Neural progenitor cell (in vitro differentiated cells): ENCODE measurements around the gene CD200R1L. TPM values are rescaled to one million over a fixed set of nuclear protein-coding genes. Genes with fewer than 3 reads are reported as not detected.

Experiments
- DNase-seq: peaks from one replicate; pipeline ENCODE4 v3.0.0-alpha.2; 2016; ENCODE audit warnings: low spot score
- H2AFZ ChIP-seq: fragments of 200-600 bp; sonication (generic); replicated peaks from 2 replicates; pipeline ENCODE4 v1.6.1; 2016; ENCODE audit warnings: antibody characterized with exemption
- H3F3A ChIP-seq: fragments of 200-600 bp; sonication (generic); 2 replicates; pipeline ENCODE4 v1.6.1; 2016; ENCODE audit warnings: antibody characterized with exemption, low read depth
- H3K27ac ChIP-seq: fragments of 200-600 bp; sonication (generic); 2 replicates; pipeline ENCODE4 v1.5.1; 2016; ENCODE audit warnings: mild to moderate bottlenecking
- H3K27me3 ChIP-seq: fragments of 200-600 bp; sonication (generic); 2 replicates; pipeline ENCODE4 v1.6.1; 2016; ENCODE audit warnings: mild to moderate bottlenecking, moderate library complexity
- H3K36me3 ChIP-seq: fragments of 200-600 bp; sonication (generic); 2 replicates; pipeline ENCODE4 v1.5.1; 2016
- H3K4me1 ChIP-seq: fragments of 200-600 bp; sonication (generic); 2 replicates; pipeline ENCODE4 v1.6.1; 2016; ENCODE audit warnings: mixed run types
- H3K4me2 ChIP-seq: fragments of 200-600 bp; sonication (generic); 2 replicates; pipeline ENCODE4 v1.6.1; 2016
- H3K4me3 ChIP-seq: fragments of 200-600 bp; sonication (generic); 2 replicates; pipeline ENCODE4 v1.5.1; 2016
- H3K79me2 ChIP-seq: fragments of 200-600 bp; sonication (generic); 2 replicates; pipeline ENCODE4 v1.6.1; 2016; ENCODE audit warnings: low read depth
- H3K9ac ChIP-seq: fragments of 200-600 bp; sonication (generic); 2 replicates; pipeline ENCODE4 v1.6.1; 2016
- H3K9me3 ChIP-seq: fragments of 200-600 bp; sonication (generic); 2 replicates; pipeline ENCODE4 v1.5.1; 2016; ENCODE audit warnings: low read depth
- H4K20me1 ChIP-seq: fragments of 200-600 bp; sonication (generic); 2 replicates; pipeline ENCODE4 v1.6.1; 2016; ENCODE audit warnings: low read depth
- H3K27ac Mint-ChIP-seq: 3 replicates; pipeline ENCODE4 v1.8.0; 2021; ENCODE audit warnings: mixed read lengths
- H3K27me3 Mint-ChIP-seq: 2 replicates; pipeline ENCODE4 v1.8.0; 2022; ENCODE audit warnings: low read depth, mild to moderate bottlenecking, inconsistent platforms, moderate library complexity, mixed read lengths; ENCODE audit not compliant: insufficient read depth
- H3K36me3 Mint-ChIP-seq: 3 replicates; pipeline ENCODE4 v1.8.0; 2021; ENCODE audit warnings: mixed read lengths
- H3K4me1 Mint-ChIP-seq: 3 replicates; pipeline ENCODE4 v1.8.0; 2021; ENCODE audit warnings: mixed read lengths
- H3K4me3 Mint-ChIP-seq: 3 replicates; pipeline ENCODE4 v1.8.0; 2021; ENCODE audit warnings: mild to moderate bottlenecking, moderate library complexity, mixed read lengths
- H3K9me3 Mint-ChIP-seq: 3 replicates; pipeline ENCODE4 v1.8.0; 2020; ENCODE audit warnings: mixed read lengths
- CTCF ChIP-seq: fragments of 200-600 bp; sonication (generic); IDR thresholded peaks from 2 replicates; pipeline ENCODE4 v1.5.1; 2017; ENCODE audit warnings: antibody characterized with exemption, mild to moderate bottlenecking
- EZH2 ChIP-seq: fragments of 200-600 bp; sonication (generic); IDR thresholded peaks from 2 replicates; pipeline ENCODE4 v1.6.1; 2017; ENCODE audit warnings: antibody characterized with exemption, mild to moderate bottlenecking, moderate library complexity
- EZH2phosphoT487 ChIP-seq: fragments of 200-600 bp; sonication (generic); IDR thresholded peaks from 2 replicates; pipeline ENCODE4 v1.6.1; 2017; ENCODE audit warnings: antibody characterized with exemption
- total RNA-seq: library from RNA; depleted of rRNA; stranded (reverse); fragments of >200 nt; gene quantifications from 2 replicates; pipeline ENCODE4 v1.2.3, GENCODE V29; 2015; ENCODE audit warnings: low replicate concordance

Gene CD200R1L
- total RNA-seq, 1 donor from 2014 or later: not detected

- Histone ChIP-seq H3K27ac (no peak overlapping the region), H3F3A (no peaks in the 10 kb centered on the region), H3K4me3 (no peak overlapping the region), H3K36me3 (no peaks in the 10 kb centered on the region), H3K9ac (no peak overlapping the region), H3K9me3 (no peaks in the 10 kb centered on the region), H3K79me2 (no peaks in the 10 kb centered on the region), H4K20me1 (no peaks in the 10 kb centered on the region), H3K4me2 (no peak overlapping the region), H2AFZ (no peak overlapping the region), H3K27me3 (no peaks in the 10 kb centered on the region), H3K4me1 (no peaks in the 10 kb centered on the region)
- no peak overlapping the region for H3K27ac Mint-ChIP-seq
- TF ChIP-seq EZH2: no peak
- no peak for TF ChIP-seq EZH2phosphoT487
- TF ChIP-seq CTCF: no peak
- DNase-seq: no peak
- H3K9me3 Mint-ChIP-seq: no peaks in the 10 kb centered on the region
- H3K4me3 Mint-ChIP-seq: no peak overlapping the region
- peaks cover 4% of the 10 kb centered on the region for H3K4me1 Mint-ChIP-seq
- H3K27me3 Mint-ChIP-seq: no peaks in the 10 kb centered on the region
- H3K36me3 Mint-ChIP-seq: no peaks in the 10 kb centered on the region
Measured at GRCh38 chr3:112805126-112805525, 41.5 kb downstream of the CD200R1L start.

- no peaks in the 10 kb centered on the region for H3K9me3 Mint-ChIP-seq
- no peak overlapping the region for H3K27ac Mint-ChIP-seq
- H3K4me1 Mint-ChIP-seq: peaks cover 4% of the 10 kb centered on the region
- H3K36me3 Mint-ChIP-seq: no peaks in the 10 kb centered on the region
- H3K27ac ChIP-seq: no peak overlapping the region
- TF ChIP-seq EZH2phosphoT487: no peak
- TF ChIP-seq CTCF: no peak
- no peak for TF ChIP-seq EZH2
- H3F3A ChIP-seq: no peaks in the 10 kb centered on the region
- no peak for DNase-seq
- H4K20me1 ChIP-seq: no peaks in the 10 kb centered on the region
- no peak overlapping the region for H3K4me2 ChIP-seq
- no peaks in the 10 kb centered on the region for H3K9me3 ChIP-seq
- no peaks in the 10 kb centered on the region for H3K36me3 ChIP-seq
- H3K4me3 Mint-ChIP-seq: no peak overlapping the region
- H3K4me1 ChIP-seq: no peaks in the 10 kb centered on the region
- no peaks in the 10 kb centered on the region for H3K27me3 Mint-ChIP-seq
- H3K4me3 ChIP-seq: no peak overlapping the region
- no peaks in the 10 kb centered on the region for H3K79me2 ChIP-seq
- no peak overlapping the region for H2AFZ ChIP-seq
- H3K9ac ChIP-seq: no peak overlapping the region
- no peaks in the 10 kb centered on the region for H3K27me3 ChIP-seq
Measured at GRCh38 chr3:112804021-112804420, 42.6 kb downstream of the CD200R1L start.

GRCh38 chr3:112803467-112803866 is 43.2 kb downstream of the CD200R1L start:
- Histone ChIP-seq H3K4me1 (no peaks in the 10 kb centered on the region), H3K9me3 (no peaks in the 10 kb centered on the region), H3F3A (no peaks in the 10 kb centered on the region), H3K4me3 (no peak overlapping the region), H3K36me3 (no peaks in the 10 kb centered on the region), H2AFZ (peak overlapping the region; percentile 11), H4K20me1 (no peaks in the 10 kb centered on the region), H3K4me2 (no peak overlapping the region), H3K79me2 (no peaks in the 10 kb centered on the region), H3K27me3 (no peaks in the 10 kb centered on the region), H3K9ac (no peak overlapping the region), H3K27ac (no peak overlapping the region)
- peaks cover 4% of the 10 kb centered on the region for H3K4me1 Mint-ChIP-seq
- H3K27ac Mint-ChIP-seq: no peak overlapping the region
- no peak overlapping the region for H3K4me3 Mint-ChIP-seq
- no peak for DNase-seq
- no peaks in the 10 kb centered on the region for H3K9me3 Mint-ChIP-seq
- TF ChIP-seq EZH2phosphoT487 (no peak), CTCF (no peak), EZH2 (no peak)
- no peaks in the 10 kb centered on the region for H3K36me3 Mint-ChIP-seq
- H3K27me3 Mint-ChIP-seq: no peaks in the 10 kb centered on the region

- H3K27ac Mint-ChIP-seq: no peak overlapping the region
- Histone ChIP-seq H3K36me3 (no peaks in the 10 kb centered on the region), H3K9ac (no peak overlapping the region), H3K79me2 (no peaks in the 10 kb centered on the region), H3K9me3 (no peaks in the 10 kb centered on the region), H3K27ac (no peak overlapping the region), H3F3A (no peaks in the 10 kb centered on the region), H2AFZ (no peak overlapping the region), H3K4me3 (no peak overlapping the region), H3K27me3 (no peaks in the 10 kb centered on the region), H3K4me2 (no peak overlapping the region), H3K4me1 (no peaks in the 10 kb centered on the region), H4K20me1 (no peaks in the 10 kb centered on the region)
- no peak for TF ChIP-seq EZH2phosphoT487
- TF ChIP-seq CTCF: no peak
- no peak for TF ChIP-seq EZH2
- no peak overlapping the region for H3K4me3 Mint-ChIP-seq
- peaks cover 4% of the 10 kb centered on the region for H3K4me1 Mint-ChIP-seq
- no peaks in the 10 kb centered on the region for H3K36me3 Mint-ChIP-seq
- no peaks in the 10 kb centered on the region for H3K27me3 Mint-ChIP-seq
- no peaks in the 10 kb centered on the region for H3K9me3 Mint-ChIP-seq
- DNase-seq: no peak
Measured at GRCh38 chr3:112802338-112802737, 44.3 kb downstream of the CD200R1L start.
